ENCODE data around the gene GAS2L3. TPM values are rescaled to one million over a fixed set of nuclear protein-coding genes. Genes with fewer than 3 reads are reported as not detected.

The GAS2L3 gene
- total RNA-seq, 1 experiment from 2014 or later, result 38.7 TPM

DNA sequence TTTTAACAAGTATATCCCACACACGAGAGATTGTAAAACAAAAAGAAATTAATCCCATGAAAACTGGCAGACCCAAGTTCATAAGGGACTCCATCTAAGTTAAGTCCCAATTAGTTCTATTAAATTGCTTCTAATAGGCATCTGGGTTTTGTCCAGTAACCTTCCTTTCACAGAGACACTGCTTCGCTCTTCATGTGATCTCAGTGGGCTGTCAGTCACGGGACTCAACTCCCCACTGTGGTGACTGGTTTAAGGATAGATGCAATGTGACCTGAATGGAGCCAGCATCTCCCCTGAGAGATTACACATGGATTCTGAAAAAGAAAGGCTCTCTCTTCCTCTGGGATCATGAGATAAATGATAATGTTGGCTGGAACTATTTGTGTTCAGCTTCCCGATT is 96.4 kb downstream of the GAS2L3 start:
- no peaks in the 10 kb centered on the region for H4K20me1 ChIP-seq (ENCODE audit: insufficient read depth)
- DNase-seq (ENCODE audit: low read depth, low spot score) (no peak), ATAC-seq (no peak)
- no peak overlapping the region for H2AFZ ChIP-seq (ENCODE audit: low read depth, low read length, poor library complexity, severe bottlenecking)
- ChIA-PET CTCF (no interaction called here), POLR2A (no interaction called here), RAD21 (ENCODE audit: low non-redundant PET in 1 of 2, low total read pairs in 2 of 2, uncharacterized antibody in 2 of 2, unreplicated experiment in 2 of 2) (no interaction called here)
- BruUV-seq (replicated peaks), result no TSS peak
- H3K79me2 ChIP-seq (ENCODE audit: insufficient read depth, low read length), result no peaks in the 10 kb centered on the region
- no peaks in the 10 kb centered on the region for H3K4me1 ChIP-seq (ENCODE audit: control insufficient read depth in 1 of 2, insufficient read depth in 2 of 2, low read length in 2 of 2)
- TF ChIP-seq POLR2A (IDR thresholded peaks at IDR 0.05; ENCODE audit: borderline replicate concordance, extremely low read depth, insufficient read depth, insufficient read length), result no peak
- TF ChIP-seq CEBPB (IDR thresholded peaks at IDR 0.05; ENCODE audit: low read depth), result no peak
- TF ChIP-seq POLR2AphosphoS5 (IDR thresholded peaks at IDR 0.05; ENCODE audit: low read depth, low read length), result no peak
- no peak for TF ChIP-seq ZFX (IDR thresholded peaks at IDR 0.05)
- no peak for TF ChIP-seq EGR1 (IDR thresholded peaks at IDR 0.05; ENCODE audit: low read depth)
- TF ChIP-seq, protein P1, sequence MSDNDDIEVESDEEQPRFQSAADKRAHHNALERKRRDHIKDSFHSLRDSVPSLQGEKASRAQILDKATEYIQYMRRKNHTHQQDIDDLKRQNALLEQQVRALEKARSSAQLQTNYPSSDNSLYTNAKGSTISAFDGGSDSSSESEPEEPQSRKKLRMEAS (IDR thresholded peaks at IDR 0.05), result no peak
- TF ChIP-seq, protein P2, sequence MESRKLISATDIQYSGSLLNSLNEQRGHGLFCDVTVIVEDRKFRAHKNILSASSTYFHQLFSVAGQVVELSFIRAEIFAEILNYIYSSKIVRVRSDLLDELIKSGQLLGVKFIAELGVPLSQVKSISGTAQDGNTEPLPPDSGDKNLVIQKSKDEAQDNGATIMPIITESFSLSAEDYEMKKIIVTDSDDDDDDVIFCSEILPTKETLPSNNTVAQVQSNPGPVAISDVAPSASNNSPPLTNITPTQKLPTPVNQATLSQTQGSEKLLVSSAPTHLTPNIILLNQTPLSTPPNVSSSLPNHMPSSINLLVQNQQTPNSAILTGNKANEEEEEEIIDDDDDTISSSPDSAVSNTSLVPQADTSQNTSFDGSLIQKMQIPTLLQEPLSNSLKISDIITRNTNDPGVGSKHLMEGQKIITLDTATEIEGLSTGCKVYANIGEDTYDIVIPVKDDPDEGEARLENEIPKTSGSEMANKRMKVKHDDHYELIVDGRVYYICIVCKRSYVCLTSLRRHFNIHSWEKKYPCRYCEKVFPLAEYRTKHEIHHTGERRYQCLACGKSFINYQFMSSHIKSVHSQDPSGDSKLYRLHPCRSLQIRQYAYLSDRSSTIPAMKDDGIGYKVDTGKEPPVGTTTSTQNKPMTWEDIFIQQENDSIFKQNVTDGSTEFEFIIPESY (IDR thresholded peaks at IDR 0.05; ENCODE audit: extremely low read depth, insufficient replicate concordance, low read length), result no peak
- no peak overlapping the region for H3K4me2 ChIP-seq (ENCODE audit: low read length)
- no peaks in the 10 kb centered on the region for H3K27me3 ChIP-seq (ENCODE audit: insufficient read depth, low read length)
- H3K9me2 ChIP-seq (ENCODE audit: insufficient read depth), result no peaks in the 10 kb centered on the region
- H3K9me3 ChIP-seq (ENCODE audit: control insufficient read depth in 1 of 2, insufficient read depth in 1 of 2, low read depth in 1 of 2, low read length in 2 of 2), result no peaks in the 10 kb centered on the region
- H3K9ac ChIP-seq (ENCODE audit: low read length), result no peak overlapping the region
- no peaks in the 10 kb centered on the region for H3K36me3 ChIP-seq (ENCODE audit: control insufficient read depth in 1 of 2, insufficient read depth in 2 of 2, low read length in 2 of 2)
- no peak overlapping the region for H3K4me3 ChIP-seq (replicated peaks in 1 of 2; ENCODE audit: low read depth in 1 of 2, low read length in 2 of 2)
- H3K27ac ChIP-seq (ENCODE audit: low read depth, low read length), result no peak overlapping the region
- intact Hi-C loops (cut with micrococcal nuclease), result loop anchor here (1.0 to 5.0 kb wide), 3 partner anchors 62 to 438 kb away; no protein-coding TSS in a partner anchor

DNA sequence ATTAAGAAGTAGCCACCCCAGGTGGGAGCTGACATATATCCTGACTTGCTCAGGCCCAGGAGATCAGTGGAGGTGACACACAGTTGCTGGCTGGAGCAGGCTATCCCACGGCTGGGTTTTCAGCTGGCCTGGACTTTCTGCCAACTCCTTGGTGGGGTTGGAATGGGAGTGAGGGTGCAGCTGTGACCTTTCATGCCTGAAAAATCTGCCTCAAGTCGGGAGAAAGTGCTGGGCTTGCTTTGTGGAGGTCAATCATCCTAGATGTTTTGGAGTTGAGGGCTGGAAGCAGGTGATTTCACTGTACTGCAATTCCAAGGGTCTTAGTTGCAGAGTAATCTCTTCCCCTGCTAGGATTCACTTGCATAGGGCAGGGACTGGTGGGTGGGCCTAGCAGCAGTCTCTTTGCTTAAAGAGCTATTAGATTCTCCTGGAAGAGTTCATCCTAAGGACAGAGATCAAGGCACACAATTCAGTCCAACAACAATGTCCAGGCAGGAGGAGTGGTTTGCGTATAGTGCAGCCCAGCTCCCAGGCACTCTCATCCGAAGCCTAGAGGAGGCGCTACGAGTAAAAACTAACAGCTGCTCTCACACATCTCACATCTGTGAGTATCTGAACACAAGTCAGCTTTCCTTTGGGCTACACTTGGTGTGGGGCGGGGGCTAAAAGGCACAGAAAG is 98.1 kb downstream of the GAS2L3 start:
- BruUV-seq (replicated peaks), result no TSS peak
- POLR2A ChIA-PET, result no interaction called here
- Histone ChIP-seq H3K36me3 (ENCODE audit: control insufficient read depth in 1 of 2, insufficient read depth in 2 of 2, low read length in 2 of 2) (no peaks in the 10 kb centered on the region), H2AFZ (ENCODE audit: low read depth, low read length, poor library complexity, severe bottlenecking) (no peak overlapping the region), H3K9me3 (ENCODE audit: control insufficient read depth in 1 of 2, insufficient read depth in 1 of 2, low read depth in 1 of 2, low read length in 2 of 2) (no peaks in the 10 kb centered on the region), H3K4me3 (replicated peaks in 1 of 2; ENCODE audit: low read depth in 1 of 2, low read length in 2 of 2) (no peak overlapping the region), H3K9me2 (ENCODE audit: insufficient read depth) (no peaks in the 10 kb centered on the region), H3K27me3 (ENCODE audit: insufficient read depth, low read length) (no peaks in the 10 kb centered on the region), H4K20me1 (ENCODE audit: insufficient read depth) (no peaks in the 10 kb centered on the region), H3K4me2 (ENCODE audit: low read length) (no peak overlapping the region), H3K9ac (ENCODE audit: low read length) (no peak overlapping the region), H3K27ac (ENCODE audit: low read depth, low read length) (no peak overlapping the region), H3K79me2 (ENCODE audit: insufficient read depth, low read length) (no peaks in the 10 kb centered on the region), H3K4me1 (ENCODE audit: control insufficient read depth in 1 of 2, insufficient read depth in 2 of 2, low read length in 2 of 2) (no peaks in the 10 kb centered on the region)
- RAD21 ChIA-PET (ENCODE audit: low non-redundant PET in 1 of 2, low total read pairs in 2 of 2, uncharacterized antibody in 2 of 2, unreplicated experiment in 2 of 2), result no interaction called here
- CTCF ChIA-PET, result interaction anchor here (0.8 to 1.9 kb wide), 11 partner anchors 8 to 323 kb away, joined by 3 to 9 read pairs (median 4); no protein-coding TSS in a partner anchor
- ATAC-seq (peak; percentile 39), DNase-seq (ENCODE audit: low read depth, low spot score) (no peak)
- intact Hi-C loops (cut with micrococcal nuclease), result loop anchor here (1.0 kb wide), 1 partner anchor 323 kb away; no protein-coding TSS in a partner anchor
- TF ChIP-seq, protein P3, sequence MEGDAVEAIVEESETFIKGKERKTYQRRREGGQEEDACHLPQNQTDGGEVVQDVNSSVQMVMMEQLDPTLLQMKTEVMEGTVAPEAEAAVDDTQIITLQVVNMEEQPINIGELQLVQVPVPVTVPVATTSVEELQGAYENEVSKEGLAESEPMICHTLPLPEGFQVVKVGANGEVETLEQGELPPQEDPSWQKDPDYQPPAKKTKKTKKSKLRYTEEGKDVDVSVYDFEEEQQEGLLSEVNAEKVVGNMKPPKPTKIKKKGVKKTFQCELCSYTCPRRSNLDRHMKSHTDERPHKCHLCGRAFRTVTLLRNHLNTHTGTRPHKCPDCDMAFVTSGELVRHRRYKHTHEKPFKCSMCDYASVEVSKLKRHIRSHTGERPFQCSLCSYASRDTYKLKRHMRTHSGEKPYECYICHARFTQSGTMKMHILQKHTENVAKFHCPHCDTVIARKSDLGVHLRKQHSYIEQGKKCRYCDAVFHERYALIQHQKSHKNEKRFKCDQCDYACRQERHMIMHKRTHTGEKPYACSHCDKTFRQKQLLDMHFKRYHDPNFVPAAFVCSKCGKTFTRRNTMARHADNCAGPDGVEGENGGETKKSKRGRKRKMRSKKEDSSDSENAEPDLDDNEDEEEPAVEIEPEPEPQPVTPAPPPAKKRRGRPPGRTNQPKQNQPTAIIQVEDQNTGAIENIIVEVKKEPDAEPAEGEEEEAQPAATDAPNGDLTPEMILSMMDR (IDR thresholded peaks at IDR 0.05 in 2 of 3, conservative IDR thresholded peaks at IDR 0.05 in 1 of 3; ENCODE audit: borderline replicate concordance in 1 of 3, insufficient read depth in 1 of 3, low read depth in 2 of 3, low read length in 2 of 3), result no peak
- TF ChIP-seq YY1 (IDR thresholded peaks at IDR 0.05; ENCODE audit: extremely low read depth, insufficient replicate concordance, low read depth, low read length), result no peak
